IMR-90 (cell line): ENCODE results near the gene IGF1. TPM values are rescaled to one million over a fixed set of nuclear protein-coding genes. Genes with fewer than 3 reads are reported as not detected.

Experiments used
- ATAC-seq: fragments of 200-7000 bp; cut with Tn5 transposase; 2 replicates; pipeline ENCODE4 v1.9.1; 2020; ENCODE audit warnings: low read depth, mild to moderate bottlenecking, moderate library complexity
- BruUV-seq: library from RNA; stranded (reverse); fragments of 400-500 nt; replicated peaks from 2 replicates; lab custom pipeline; 2021; lab: Mats Ljungman, UMichigan
- CTCF ChIA-PET: fragments of 300-600 bp; formaldehyde crosslinking; extraction: SDS; loops from one replicate; lab custom pipeline; 2021; ENCODE audit warnings: antibody characterized with exemption; lab: Yijun Ruan, JAX
- POLR2A ChIA-PET: fragments of 300-600 bp; sonication (Branson Sonifier 250); formaldehyde crosslinking; loops from one replicate; lab custom pipeline; 2022; ENCODE audit warnings: antibody characterized with exemption; ENCODE audit not compliant: unreplicated experiment; lab: Charles Lee
- DNase-seq: peaks from one replicate; pipeline ENCODE4 v3.0.0; 2013
- H2AFZ ChIP-seq: replicated peaks from 2 replicates; pipeline ENCODE3; 2013; ENCODE audit warnings: low read length, mild to moderate bottlenecking; ENCODE audit not compliant: poor library complexity
- H2AK5ac ChIP-seq: 2 replicates; pipeline ENCODE4 v1.6.1; 2013; ENCODE audit warnings: low read depth, low read length, inconsistent platforms
- H2AK9ac ChIP-seq: replicated peaks from 2 replicates; pipeline ENCODE3; 2013; ENCODE audit warnings: mild to moderate bottlenecking, low read depth, low read length, moderate library complexity; ENCODE audit not compliant: poor library complexity
- H2BK120ac ChIP-seq: 2 replicates; pipeline ENCODE4 v1.6.1; 2013; ENCODE audit warnings: low read depth, low read length, inconsistent platforms
- H2BK15ac ChIP-seq: 3 replicates; pipeline ENCODE4 v1.6.1; 2013; ENCODE audit warnings: low read depth, low read length, inconsistent platforms
- H2BK20ac ChIP-seq: 2 replicates; pipeline ENCODE4 v1.6.1; 2013; ENCODE audit warnings: low read depth, mild to moderate bottlenecking, inconsistent platforms, low read length, moderate library complexity
- H2BK5ac ChIP-seq: 2 replicates; pipeline ENCODE4 v1.6.1; 2013; ENCODE audit warnings: mild to moderate bottlenecking, low read depth, low read length, inconsistent platforms; ENCODE audit not compliant: poor library complexity, severe bottlenecking
- H3K14ac ChIP-seq: replicated peaks from 2 replicates; pipeline ENCODE4 v1.6.1; 2013; ENCODE audit warnings: low read depth, low read length, inconsistent platforms
- H3K18ac ChIP-seq: 2 replicates; pipeline ENCODE4 v1.6.1; 2013; ENCODE audit warnings: low read depth, low read length, control low read depth
- H3K23ac ChIP-seq: 2 replicates; pipeline ENCODE4 v1.6.1; 2013; ENCODE audit warnings: low read depth, low read length, inconsistent platforms
- H3K27ac ChIP-seq: 2 replicates; pipeline ENCODE4 v1.5.1; 2013; ENCODE audit warnings: mild to moderate bottlenecking, control low read depth, low read length; ENCODE audit not compliant: insufficient read depth
- H3K27me3 ChIP-seq: 2 replicates; pipeline ENCODE4 v1.6.1; 2013; ENCODE audit warnings: low read length; ENCODE audit not compliant: control insufficient read depth, insufficient read depth
- H3K36me3 ChIP-seq: 2 replicates; pipeline ENCODE4 v1.6.1; 2013; ENCODE audit warnings: low read length, mixed read lengths; ENCODE audit not compliant: control insufficient read depth, insufficient read depth
- H3K4ac ChIP-seq: 2 replicates; pipeline ENCODE4 v1.6.1; 2013; ENCODE audit warnings: low read depth, low read length, inconsistent platforms
- H3K4me1 ChIP-seq: 2 replicates; pipeline ENCODE4 v1.6.1; 2013; ENCODE audit warnings: low read length, mixed read lengths; ENCODE audit not compliant: control insufficient read depth, insufficient read depth
- H3K4me2 ChIP-seq: 2 replicates; pipeline ENCODE4 v1.6.1; 2013; ENCODE audit warnings: low read depth, mild to moderate bottlenecking, control low read depth, low read length, moderate library complexity
- H3K4me3 ChIP-seq: 2 replicates; pipeline ENCODE4 v1.5.1; 2013; ENCODE audit warnings: low read depth, mild to moderate bottlenecking, control low read depth, low read length, moderate library complexity; ENCODE audit not compliant: insufficient read depth
- H3K56ac ChIP-seq: 2 replicates; pipeline ENCODE4 v1.6.1; 2013; ENCODE audit warnings: low read length, inconsistent platforms; ENCODE audit not compliant: insufficient read depth; ENCODE audit errors: extremely low read depth
- H3K79me1 ChIP-seq, 2 experiments: 2 replicates each; pipeline ENCODE4 v1.6.1; 2013; ENCODE audit warnings: low read length in 2 of 2, inconsistent platforms in 1 of 2, low read depth in 1 of 2
- H3K9ac ChIP-seq: 2 replicates; pipeline ENCODE4 v1.6.1; 2013; ENCODE audit warnings: low read depth, low read length, control low read depth
- H3K9me1 ChIP-seq: 2 replicates; pipeline ENCODE4 v1.6.1; 2013; ENCODE audit warnings: low read length, inconsistent platforms; ENCODE audit not compliant: insufficient read depth
- H3K9me3 ChIP-seq: 2 replicates; pipeline ENCODE4 v1.6.1; 2013; ENCODE audit warnings: low read length; ENCODE audit not compliant: control insufficient read depth, insufficient read depth
- H4K20me1 ChIP-seq: 2 replicates; pipeline ENCODE4 v1.6.1; 2013; ENCODE audit warnings: low read length, inconsistent platforms; ENCODE audit not compliant: insufficient read depth
- H4K5ac ChIP-seq: 2 replicates; pipeline ENCODE4 v1.6.1; 2013; ENCODE audit warnings: mild to moderate bottlenecking, low read depth, low read length, control low read depth
- H4K8ac ChIP-seq, 2 experiments: 2 replicates each; pipeline ENCODE4 v1.6.1; 2013; ENCODE audit warnings: low read depth in 2 of 2, low read length in 2 of 2, control low read depth in 1 of 2, inconsistent platforms in 1 of 2
- H4K91ac ChIP-seq: 2 replicates; pipeline ENCODE4 v1.6.1; 2013; ENCODE audit warnings: low read depth, low read length, inconsistent platforms; ENCODE audit not compliant: insufficient read depth
- BHLHE40 ChIP-seq: fragments of 150-350 bp; IDR thresholded peaks from 2 replicates; pipeline ENCODE4 v1.6.1; 2016; ENCODE audit warnings: mild to moderate bottlenecking, low read depth, low read length
- CEBPB ChIP-seq: IDR thresholded peaks from 2 replicates; pipeline ENCODE4 v1.6.1; 2012; ENCODE audit warnings: low read depth, low read length, improper control_type of control experiment
- CHD1 ChIP-seq: IDR thresholded peaks from 2 replicates; pipeline ENCODE4 v1.6.1; 2012; ENCODE audit warnings: low read depth, low read length, improper control_type of control experiment
- CTCF ChIP-seq: conservative IDR thresholded peaks from 2 replicates; pipeline ENCODE4 v1.5.1; 2012; ENCODE audit warnings: mild to moderate bottlenecking, low read depth, low read length, improper control_type of control experiment
- ELK1 ChIP-seq: fragments of 150-350 bp; IDR thresholded peaks from 2 replicates; pipeline ENCODE4 v1.6.1; 2016; ENCODE audit warnings: low read depth, mild to moderate bottlenecking, low read length, moderate library complexity, borderline replicate concordance
- MAFK ChIP-seq: IDR thresholded peaks from 2 replicates; pipeline ENCODE4 v1.6.1; 2012; ENCODE audit warnings: low read depth, low read length, improper control_type of control experiment
- MAZ ChIP-seq: IDR thresholded peaks from 2 replicates; pipeline ENCODE4 v1.6.1; 2012; ENCODE audit warnings: low read depth, mild to moderate bottlenecking, low read length, improper control_type of control experiment, moderate library complexity, borderline replicate concordance
- MXI1 ChIP-seq: IDR thresholded peaks from 2 replicates; pipeline ENCODE4 v1.6.1; 2012; ENCODE audit warnings: low read depth, mild to moderate bottlenecking, low read length, moderate library complexity, borderline replicate concordance
- SMC3 ChIP-seq: fragments of 150-350 bp; IDR thresholded peaks from 2 replicates; pipeline ENCODE4 v1.6.1; 2016; ENCODE audit warnings: low read depth, mild to moderate bottlenecking, antibody characterized with exemption, low read length, moderate library complexity
- USF2 ChIP-seq: fragments of 150-350 bp; IDR thresholded peaks from 2 replicates; pipeline ENCODE4 v1.6.1; 2017; ENCODE audit warnings: mild to moderate bottlenecking, antibody characterized with exemption, low read length, low read depth
- dilution Hi-C: fragments of 300-500 bp; cut with HindIII; formaldehyde crosslinking; loops from one replicate; pipeline ENCODE4 v1.14.3; 2018; ENCODE audit warnings: low sequenced_read_pairs; ENCODE audit not compliant: unreplicated experiment
- in situ Hi-C: fragments of 300-500 bp; cut with MboI; formaldehyde crosslinking; loops from 3 replicates; pipeline ENCODE4 v1.14.3; 2019; ENCODE audit warnings: low sequenced_read_pairs, inconsistent platforms, mixed read lengths
- intact Hi-C: fragments of 100-400 bp; cut with micrococcal nuclease; formaldehyde crosslinking; loops from 2 replicates; pipeline ENCODE4 v1.10.0; 2022
- polyA plus RNA-seq, 3 experiments: library from polyadenylated mRNA; depleted of rRNA; stranded (reverse); fragments of >200 nt; gene quantifications; 2 replicates each; pipeline ENCODE4 v1.2.3, GENCODE V29; 2012; ENCODE audit warnings: low replicate concordance in 1 of 3
- total RNA-seq: library from RNA; depleted of rRNA; stranded (reverse); fragments of >200 nt; gene quantifications from 2 replicates; pipeline ENCODE4 v1.2.3, GENCODE V29; 2012

Gene IGF1
- total and polyA plus RNA-seq, 2 of the 4 experiments (the other 2 are of a cell fraction), result under 0.01 to 0.12 TPM

GRCh38 chr12:102481705-102482425 lies 1.5 kb upstream of the IGF1 start:
- H4K91ac ChIP-seq, result no peak overlapping the region
- H3K4ac ChIP-seq, result no peak overlapping the region
- ATAC-seq (no peak), DNase-seq (no peak)
- no peaks in the 10 kb centered on the region for H3K79me1 ChIP-seq
- peaks cover 10% of the 10 kb centered on the region for H3K4me1 ChIP-seq
- H3K9me1 ChIP-seq, result no peaks in the 10 kb centered on the region; the same call in 1 of the 2 replicates
- H3K4me3 ChIP-seq, result no peak overlapping the region
- H2BK120ac ChIP-seq, result 0 out of 2 replicates have a peak overlapping the region, but pooled peaks have one; percentile 5
- H3K56ac ChIP-seq, result no peak overlapping the region
- no peak overlapping the region for H2BK5ac ChIP-seq
- H3K14ac ChIP-seq, result no peak overlapping the region
- ChIA-PET POLR2A (no interaction called here), CTCF (interaction anchor here (0.8 to 1.5 kb wide), 3 partner anchors 258 to 542 kb away, joined by 3 to 4 read pairs (median 3); no protein-coding TSS in a partner anchor)
- no peak overlapping the region for H2AK5ac ChIP-seq
- in situ Hi-C loops (loop anchor here (25.0 kb wide), 2 partner anchors 170 to 545 kb away; no protein-coding TSS in a partner anchor), dilution Hi-C loops (no loop called here), intact Hi-C loops (loop anchor here (2.0 kb wide), 2 partner anchors 181 to 541 kb away; no protein-coding TSS in a partner anchor)
- no peak overlapping the region for H4K8ac ChIP-seq
- TF ChIP-seq SMC3 (no peak), CEBPB (no peak), USF2 (no peak), MAFK (no peak), MAZ (no peak), MXI1 (no peak), CHD1 (no peak), BHLHE40 (no peak), ELK1 (no peak), CTCF (no peak)
- H3K36me3 ChIP-seq, result no peaks in the 10 kb centered on the region
- no peak overlapping the region for H3K9ac ChIP-seq
- no peak overlapping the region for H2BK20ac ChIP-seq
- no peak overlapping the region for H2AFZ ChIP-seq
- H2AK9ac ChIP-seq, result no peak overlapping the region
- BruUV-seq, result no TSS peak
- no peak overlapping the region for H4K5ac ChIP-seq
- H4K20me1 ChIP-seq, result no peaks in the 10 kb centered on the region
- no peak overlapping the region; the same call in 2 of the 3 replicates for H2BK15ac ChIP-seq
- H3K9me3 ChIP-seq, result no peaks in the 10 kb centered on the region
- no peaks in the 10 kb centered on the region for H3K27me3 ChIP-seq
- H3K4me2 ChIP-seq, result no peak overlapping the region
- H3K18ac ChIP-seq, result no peak overlapping the region
- H3K23ac ChIP-seq, result no peak overlapping the region
- no peak overlapping the region for H3K27ac ChIP-seq
